ENCODE results near the gene TNNT3.

TNNT3 gene

DNA sequence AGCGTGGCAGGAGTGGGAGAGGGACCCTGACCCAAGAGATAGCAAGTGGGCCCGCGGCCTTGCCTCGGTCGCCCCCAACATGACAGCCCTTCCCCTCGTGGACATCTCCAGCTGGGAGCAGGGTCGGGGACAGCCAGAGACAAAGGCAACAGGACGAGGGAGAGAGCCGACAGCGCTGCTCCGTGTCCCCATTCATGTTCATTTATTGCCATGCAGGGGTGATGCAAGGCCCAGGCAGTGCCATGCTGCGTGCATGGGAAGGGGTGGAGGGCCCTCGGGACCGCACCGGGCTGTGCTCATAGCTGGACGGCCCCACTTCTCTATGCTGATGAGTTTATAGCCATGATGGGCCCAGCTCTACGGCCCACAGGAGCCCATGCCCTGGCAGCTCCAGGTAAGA is 40.3 kb downstream of the TNNT3 start:
- no peak for DNase-seq

DNA sequence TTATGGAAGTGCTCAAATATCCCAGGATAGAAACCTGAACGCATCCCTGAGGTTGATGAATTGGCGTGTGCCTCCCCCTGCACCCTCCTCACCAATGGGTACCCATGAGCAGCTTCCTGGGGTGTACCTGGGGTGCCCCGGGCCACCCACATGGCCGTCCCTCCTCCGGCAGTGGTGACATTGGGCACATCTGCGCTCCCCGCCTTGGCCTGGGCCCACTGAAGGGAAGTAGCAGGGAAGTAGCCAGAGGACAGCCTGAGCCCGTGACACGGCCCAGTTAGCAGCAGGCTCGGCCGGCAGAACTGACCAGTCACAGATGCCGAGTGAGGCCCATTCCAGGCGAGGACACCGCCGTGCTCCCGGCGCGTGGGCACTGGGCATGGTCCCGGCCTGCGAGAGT is 44.4 kb downstream of the TNNT3 start:
- DNase-seq, result no peak

DNA sequence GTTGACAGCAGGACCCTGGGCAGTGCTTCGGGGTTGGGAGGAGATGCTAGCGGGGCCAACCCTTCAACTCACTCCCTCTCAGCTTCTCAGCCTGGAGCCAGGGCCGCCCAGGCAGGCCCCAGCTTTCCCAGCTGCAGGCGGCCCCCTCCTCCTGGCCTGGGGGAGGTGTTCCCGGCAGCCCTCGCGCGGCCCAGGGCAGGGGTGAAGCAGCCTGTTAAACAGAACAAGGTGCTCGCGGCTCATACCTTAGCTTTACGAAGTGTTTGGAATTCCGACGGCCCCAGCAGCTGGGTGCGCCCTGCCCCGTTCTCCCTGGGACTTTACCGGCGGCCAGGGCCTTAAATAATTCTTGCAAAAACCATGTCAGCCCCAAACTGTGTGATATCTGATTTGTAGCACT is 44.8 kb downstream of the TNNT3 start:
- no peak for DNase-seq

DNA sequence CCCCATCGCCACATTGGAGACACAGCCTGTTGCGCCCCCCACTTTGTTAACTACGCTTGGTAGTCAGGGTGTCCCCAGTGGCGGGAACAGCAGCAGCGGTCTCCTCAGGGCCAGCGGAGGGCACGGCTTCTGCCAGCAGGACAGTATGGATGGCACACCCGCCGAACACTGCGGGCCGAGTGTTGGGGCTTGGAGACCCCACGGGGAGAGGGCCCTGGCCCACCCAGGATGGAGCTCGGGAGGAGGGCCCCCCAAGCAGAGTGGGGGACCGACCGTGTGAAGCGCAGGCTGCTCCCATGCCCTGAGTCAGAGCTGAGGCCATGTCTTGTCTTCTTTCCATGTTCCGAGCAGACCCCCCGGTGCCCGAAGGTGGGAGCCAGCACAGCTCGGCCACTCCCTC is 45.5 kb downstream of the TNNT3 start:
- DNase-seq, result no peak

DNA sequence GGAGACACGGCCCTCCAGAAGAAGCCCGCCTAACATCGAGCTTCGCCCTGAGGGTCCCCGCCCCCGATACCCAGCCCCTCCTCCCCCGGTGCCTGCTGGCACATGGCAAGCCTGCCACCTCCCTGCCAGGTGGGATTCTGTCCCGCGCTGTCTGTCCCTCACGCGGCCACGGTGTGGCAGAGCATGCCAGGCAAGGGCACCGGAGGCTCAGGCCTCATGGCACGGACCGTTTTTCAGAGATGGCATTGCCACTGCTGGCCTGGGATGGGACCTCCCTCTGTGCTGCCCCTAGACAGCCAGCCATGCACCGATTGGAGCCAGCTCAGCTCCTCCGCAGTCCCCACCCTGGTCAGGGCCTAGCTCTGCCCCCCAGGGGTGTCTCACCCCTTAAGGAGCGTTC is 47.0 kb downstream of the TNNT3 start:
- no peak for DNase-seq

DNA sequence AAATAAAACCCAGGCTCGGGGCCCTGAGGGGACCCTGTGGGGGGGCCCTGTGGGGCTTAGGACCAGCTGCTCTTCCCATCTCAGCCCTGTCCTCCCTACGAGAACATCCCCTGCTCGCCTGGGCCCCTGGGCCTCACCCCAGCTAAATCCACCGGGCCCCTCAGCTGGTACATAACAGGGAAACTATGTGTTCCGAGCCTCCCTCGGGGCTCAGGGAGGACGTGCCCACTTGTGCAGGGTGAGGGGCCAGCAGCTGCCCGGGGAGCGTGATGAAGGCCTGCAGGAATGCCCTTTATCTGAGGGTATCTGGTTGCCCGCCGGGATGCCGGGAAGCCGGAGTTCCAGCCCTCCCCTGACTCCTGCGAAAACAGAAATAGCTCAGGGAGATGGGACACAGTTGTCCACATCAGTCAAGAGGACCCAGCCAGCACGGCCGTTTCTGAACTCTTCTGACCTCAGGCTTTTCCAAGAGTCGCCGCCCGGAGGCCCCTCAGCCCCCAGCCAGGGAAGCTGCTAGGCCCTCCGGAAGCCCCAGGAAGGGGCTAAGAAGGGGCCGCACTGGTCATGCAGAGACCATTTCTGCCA is 48.2 kb downstream of the TNNT3 start:
- DNase-seq, result no peak

DNA sequence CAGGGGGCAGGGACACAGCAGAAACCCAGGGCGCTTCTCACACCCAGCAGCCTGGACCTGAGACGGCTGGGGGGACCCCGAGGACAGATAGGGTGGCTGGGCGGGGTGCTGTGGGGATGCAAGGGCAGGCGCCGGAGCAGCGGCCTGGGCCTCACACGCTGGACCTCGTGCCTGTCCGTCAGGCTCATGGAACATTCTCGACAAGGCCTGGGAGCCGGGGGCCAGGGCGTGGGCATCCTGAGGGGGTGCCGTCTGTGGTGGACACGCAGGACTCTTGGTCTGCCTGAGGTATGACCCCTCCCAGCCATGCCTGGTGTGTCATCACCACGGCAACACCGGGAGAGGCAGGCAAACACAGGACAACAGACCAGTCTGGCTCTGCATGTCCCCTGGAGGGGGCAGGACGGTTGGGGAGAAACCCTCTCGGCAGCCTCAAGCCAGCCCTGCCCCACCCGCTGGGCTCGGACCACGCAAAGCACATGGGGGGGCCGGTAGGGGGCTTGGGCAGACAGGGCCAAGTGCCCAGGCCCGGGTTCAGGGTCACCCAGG is 49.0 kb downstream of the TNNT3 start:
- no peak for DNase-seq

DNA sequence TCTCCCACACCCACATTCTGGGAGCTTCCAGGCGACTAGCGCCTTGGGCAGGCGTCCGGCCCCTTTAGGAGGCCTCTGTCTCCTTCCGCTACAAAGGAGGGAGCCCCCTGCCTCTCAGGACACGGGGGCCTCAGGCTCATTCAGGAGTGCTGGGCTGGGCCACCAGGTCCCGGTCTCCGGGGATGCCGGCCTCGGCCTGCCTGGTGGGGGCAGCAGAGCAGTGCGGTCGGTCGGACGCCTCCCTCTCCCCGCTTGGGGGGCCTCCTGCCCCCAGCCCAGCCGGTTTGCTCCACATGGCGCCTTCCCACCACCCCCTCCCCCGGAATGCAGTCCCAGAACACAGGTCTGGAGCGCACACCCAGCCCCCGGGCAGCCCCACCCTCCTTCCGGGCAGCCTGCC is 49.5 kb downstream of the TNNT3 start:
- DNase-seq, result no peak

DNA sequence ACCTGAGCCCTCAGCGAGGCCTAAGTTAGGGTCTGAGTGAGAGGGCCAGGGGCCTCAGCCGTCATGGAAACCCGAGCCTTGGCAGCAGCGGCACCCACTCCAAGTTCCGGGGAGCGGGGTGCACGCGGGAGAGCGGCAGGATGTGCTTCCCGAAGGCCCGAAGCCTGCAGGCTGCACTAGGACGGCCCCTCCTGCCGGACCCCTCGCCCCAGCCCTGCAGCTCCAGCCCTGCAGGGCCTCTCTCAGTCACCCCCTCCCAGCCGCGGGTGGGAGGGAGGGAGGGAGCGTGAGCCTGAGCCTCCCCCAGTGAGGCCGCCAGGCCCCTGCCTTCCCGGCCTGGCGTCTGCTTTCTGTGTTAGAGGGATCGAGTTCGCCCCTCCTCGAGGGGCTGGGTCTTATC is 50.3 kb downstream of the TNNT3 start:
- no peak for DNase-seq

DNA sequence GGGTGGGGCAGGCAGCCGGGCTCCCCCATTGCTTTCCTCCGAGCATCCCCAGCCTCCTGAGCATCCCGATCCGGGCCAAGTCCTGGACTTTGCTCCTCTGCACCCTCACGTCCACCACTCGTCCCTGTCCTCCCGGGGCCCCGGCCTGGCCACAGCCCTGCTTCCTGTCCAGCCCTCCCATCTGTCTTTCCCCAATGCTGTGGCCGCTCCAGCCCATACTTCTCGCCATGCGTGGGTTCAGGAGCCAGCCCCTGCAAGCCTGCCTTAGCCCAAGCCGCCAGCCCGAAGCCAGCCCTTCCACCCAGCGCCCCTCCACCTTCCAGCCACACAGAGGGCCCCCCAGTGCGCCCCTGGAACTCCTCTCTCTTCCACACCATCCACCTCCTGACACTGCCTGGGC is 51.5 kb downstream of the TNNT3 start:
- no peak for DNase-seq

DNA sequence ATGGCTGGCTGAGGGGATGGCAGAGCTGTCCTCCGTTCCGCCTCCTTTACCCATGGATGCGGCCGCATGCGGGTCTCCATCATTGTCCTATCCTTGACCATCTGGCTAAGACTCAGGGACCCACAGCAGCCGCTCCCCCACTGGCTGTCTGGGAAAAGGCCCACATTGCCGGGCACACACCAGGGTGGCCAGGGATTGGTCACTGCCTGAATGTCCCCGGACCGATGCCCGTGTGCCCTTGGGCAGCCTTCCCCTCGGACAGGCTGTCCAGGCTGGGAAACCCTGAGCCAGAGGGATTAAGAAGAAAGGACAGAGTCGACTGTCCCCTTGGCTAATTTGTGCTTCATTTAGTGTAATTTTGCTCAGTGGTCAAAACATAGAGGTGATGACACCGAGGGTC is 55.7 kb downstream of the TNNT3 start:
- no peak for DNase-seq

DNA sequence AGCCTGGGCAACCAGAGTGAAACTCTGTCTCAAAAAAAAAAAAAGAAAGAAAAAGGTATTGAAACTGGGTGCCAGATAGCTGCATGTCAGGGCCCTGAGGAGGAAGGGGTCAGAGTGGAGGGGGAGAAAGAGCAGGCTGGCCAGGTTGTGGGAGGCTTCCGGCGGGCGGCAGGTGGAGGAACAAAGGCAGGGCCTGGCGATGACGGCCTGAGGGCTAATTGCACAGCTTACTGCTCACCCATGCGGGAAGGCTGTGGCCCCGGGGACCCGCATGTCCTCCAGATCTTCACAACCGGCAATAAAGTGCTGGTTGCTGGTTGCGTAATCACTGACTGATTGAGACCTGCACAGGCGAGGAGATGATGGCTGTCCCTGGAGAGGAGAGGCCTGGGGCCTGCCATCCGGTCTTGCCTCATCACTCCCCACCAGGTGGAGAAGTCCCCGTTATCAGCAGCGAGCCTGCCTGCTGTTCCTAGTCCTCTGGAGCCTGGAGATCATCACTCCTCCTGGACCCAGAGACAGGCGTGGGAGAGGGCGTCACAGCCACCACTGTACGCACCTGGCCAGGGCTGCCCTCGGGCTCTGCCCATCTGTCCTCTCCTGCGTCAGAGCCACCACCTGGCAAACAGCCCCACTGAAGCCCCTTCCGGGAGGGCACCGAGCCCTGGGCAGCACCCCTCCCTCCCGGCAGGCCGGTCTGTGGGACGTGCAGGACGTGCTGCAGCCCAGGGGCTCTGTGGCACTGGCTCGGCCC is 59.4 kb downstream of the TNNT3 start:
- no peak for DNase-seq

DNA sequence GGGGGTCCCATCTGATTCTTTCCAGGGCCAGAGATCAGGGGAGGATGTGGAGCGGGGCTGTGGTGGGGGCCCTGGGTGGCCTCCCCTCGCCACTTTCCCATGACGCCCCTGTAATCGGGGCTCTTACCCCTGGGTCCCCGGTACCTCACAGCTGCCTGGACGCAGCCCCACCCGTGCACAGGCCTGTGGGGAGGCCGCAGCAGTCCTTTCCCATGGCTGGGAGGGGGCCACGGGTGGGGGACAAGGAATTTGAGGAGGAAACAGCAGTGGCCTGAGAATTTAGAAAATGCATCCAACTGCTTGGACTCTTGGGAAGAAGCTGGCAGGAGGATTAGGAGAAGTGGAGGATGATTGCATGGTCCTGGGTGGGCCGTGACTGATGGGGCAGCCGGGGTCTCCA is 60.1 kb downstream of the TNNT3 start:
- DNase-seq, result no peak

DNA sequence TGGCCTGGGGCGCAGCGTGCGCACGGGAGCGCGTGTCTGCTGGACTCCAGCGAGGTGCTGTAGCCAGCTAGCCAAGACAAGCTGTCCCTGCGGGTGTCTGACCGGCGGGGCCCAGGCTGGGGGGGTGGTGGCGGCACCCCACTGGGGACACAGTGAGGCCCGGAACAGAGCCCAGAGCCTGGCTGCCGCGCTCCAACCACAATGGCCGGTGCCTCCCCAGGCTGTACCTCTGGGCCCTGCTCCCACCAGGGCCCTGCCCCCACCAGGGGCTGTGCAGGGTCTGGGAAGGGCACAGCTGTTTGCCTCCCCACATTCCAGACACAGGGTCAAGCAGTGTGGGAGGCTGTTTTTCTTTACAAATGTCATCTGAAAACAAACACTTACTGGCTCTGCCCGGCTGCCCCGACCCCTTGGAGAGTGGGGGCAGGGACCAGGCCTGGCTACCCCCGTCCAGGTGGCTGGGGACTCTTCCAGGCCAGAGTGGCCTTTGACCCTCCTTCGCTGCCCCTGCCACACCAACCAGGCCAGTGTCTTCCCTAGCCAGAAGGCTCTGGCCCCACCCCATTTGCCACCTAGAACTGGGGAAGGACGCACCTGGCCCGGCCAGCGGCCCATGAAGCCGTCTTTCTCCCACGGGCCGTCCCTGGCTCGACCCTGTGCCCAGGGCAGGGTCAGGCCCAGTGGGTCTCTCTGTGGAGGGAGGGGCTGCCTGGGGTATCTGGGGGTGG is 63.5 kb downstream of the TNNT3 start:
- DNase-seq, result no peak

DNA sequence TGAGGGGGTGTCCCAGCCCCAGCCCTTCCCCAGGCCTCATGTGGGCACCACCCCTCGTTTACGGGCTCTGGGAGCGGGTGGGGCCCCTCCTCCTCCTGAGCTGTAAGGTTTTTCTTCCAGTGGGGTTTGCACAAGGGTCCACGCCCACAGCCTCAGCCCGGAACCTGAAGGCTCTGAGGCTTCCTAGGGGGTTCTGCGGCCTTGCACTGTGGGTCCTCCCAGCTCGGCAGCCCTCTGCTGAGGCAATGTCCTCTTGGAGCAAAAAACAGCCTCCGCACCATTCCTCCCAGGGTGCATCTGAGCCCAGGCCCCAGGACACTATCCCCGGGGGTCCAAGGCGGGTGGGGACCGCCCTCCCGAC is 64.1 kb downstream of the TNNT3 start:
- no peak for DNase-seq

DNA sequence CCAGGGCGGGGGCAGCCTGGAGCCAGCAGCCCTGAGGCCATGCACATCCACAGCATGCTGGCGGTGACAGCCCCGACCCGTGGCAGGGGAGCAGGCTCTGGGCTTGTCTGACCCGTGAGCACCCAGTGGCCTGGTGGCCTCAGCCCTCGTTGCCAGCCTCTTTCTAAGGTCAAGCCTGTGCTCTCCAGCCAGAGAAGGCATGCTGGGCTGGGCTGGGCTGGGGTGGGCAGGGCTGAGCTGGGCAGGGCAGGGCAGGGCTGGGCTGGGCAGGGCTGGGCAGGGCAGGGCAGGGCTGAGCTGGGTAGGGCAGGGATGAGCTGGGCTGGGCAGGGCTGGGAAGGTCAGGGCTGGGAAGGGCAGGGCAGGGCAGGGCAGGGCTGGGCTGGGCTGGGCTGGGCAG is 67.5 kb downstream of the TNNT3 start:
- no peak for DNase-seq

DNA sequence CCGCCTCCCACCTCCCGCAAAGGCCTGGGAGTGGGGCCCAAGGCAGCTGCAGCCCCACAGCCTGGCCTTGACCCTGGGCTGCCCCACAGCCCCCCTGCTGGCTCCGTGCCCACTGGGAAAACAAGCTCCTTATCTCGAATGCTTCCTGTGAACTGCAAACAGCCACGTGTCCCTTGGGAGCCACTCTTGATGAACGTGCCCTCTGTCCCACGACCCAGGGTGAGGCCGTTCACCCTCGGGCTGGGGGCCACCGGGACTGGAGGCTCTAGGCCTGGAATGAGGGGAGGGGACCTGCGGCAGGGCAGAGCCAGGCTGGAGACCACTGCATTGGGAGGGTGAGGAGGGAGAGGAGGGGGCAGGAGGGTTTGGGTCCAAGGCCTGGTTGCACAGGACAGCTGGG is 68.7 kb downstream of the TNNT3 start:
- DNase-seq, result no peak
